Measurements from ENCODE around the gene COL19A1.

COL19A1 gene

GRCh38 chr6:69832558-69832957 is 33.8 kb upstream of the COL19A1 start:
- H3K36me3 ChIP-seq (ENCODE audit: low read depth) = no peaks in the 10 kb centered on the region
- no peak for TF ChIP-seq CTCF (IDR thresholded peaks at IDR 0.05; ENCODE audit: poor library complexity, severe bottlenecking)

GRCh38 chr6:69835414-69836179 is 30.8 kb upstream of the COL19A1 start:
- Histone ChIP-seq H3K36me3 (ENCODE audit: low read depth) (no peaks in the 10 kb centered on the region), H3K9me3 (ENCODE audit: severe bottlenecking) (no peaks in the 10 kb centered on the region), H3K27ac (ENCODE audit: poor library complexity, severe bottlenecking) (no peak overlapping the region), H3K27me3 (ENCODE audit: insufficient read depth, poor library complexity, severe bottlenecking) (peaks cover 25% of the 10 kb centered on the region), H3K4me1 (ENCODE audit: insufficient read depth, poor library complexity, severe bottlenecking) (peaks cover 2% of the 10 kb centered on the region), H3K4me3 (ENCODE audit: severe bottlenecking) (no peak overlapping the region)
- ATAC-seq (ENCODE audit: low read depth) = peak; percentile 68; the same call in 2 of the 3 replicates
- TF ChIP-seq CTCF (IDR thresholded peaks at IDR 0.05; ENCODE audit: poor library complexity, severe bottlenecking) = peak; percentile 84
- DNase-seq (ENCODE audit: low spot score) = no peak

More at GRCh38 chr6:69832558-69832957, 33.8 kb upstream of the COL19A1 start:
- DNase-seq (ENCODE audit: low spot score) = no peak
- no peaks in the 10 kb centered on the region for H3K9me3 ChIP-seq (ENCODE audit: severe bottlenecking)
- H3K4me1 ChIP-seq (ENCODE audit: insufficient read depth, poor library complexity, severe bottlenecking) = peaks cover 2% of the 10 kb centered on the region
- no peak overlapping the region for H3K4me3 ChIP-seq (ENCODE audit: severe bottlenecking)
- ATAC-seq (ENCODE audit: low read depth) = no peak
- H3K27ac ChIP-seq (ENCODE audit: poor library complexity, severe bottlenecking) = no peak overlapping the region
- peaks cover 16% of the 10 kb centered on the region for H3K27me3 ChIP-seq (ENCODE audit: insufficient read depth, poor library complexity, severe bottlenecking)

- DNase-seq (ENCODE audit: low spot score) (no peak), ATAC-seq (ENCODE audit: low read depth) (no peak)
- Histone ChIP-seq H3K27ac (ENCODE audit: poor library complexity, severe bottlenecking) (no peak overlapping the region), H3K4me1 (ENCODE audit: insufficient read depth, poor library complexity, severe bottlenecking) (no peaks in the 10 kb centered on the region), H3K36me3 (ENCODE audit: low read depth) (no peaks in the 10 kb centered on the region), H3K4me3 (ENCODE audit: severe bottlenecking) (no peak overlapping the region), H3K27me3 (ENCODE audit: insufficient read depth, poor library complexity, severe bottlenecking) (peaks cover 42% of the 10 kb centered on the region), H3K9me3 (ENCODE audit: severe bottlenecking) (no peaks in the 10 kb centered on the region)
- no peak for TF ChIP-seq CTCF (IDR thresholded peaks at IDR 0.05; ENCODE audit: poor library complexity, severe bottlenecking)
These were observed 24.5 kb upstream of the COL19A1 start for GRCh38 chr6:69841862-69842261.

- ATAC-seq (ENCODE audit: low read depth) (no peak), DNase-seq (ENCODE audit: low spot score) (no peak)
- no peak for TF ChIP-seq CTCF (IDR thresholded peaks at IDR 0.05; ENCODE audit: poor library complexity, severe bottlenecking)
- no peaks in the 10 kb centered on the region for H3K36me3 ChIP-seq (ENCODE audit: low read depth)
- H3K4me3 ChIP-seq (ENCODE audit: severe bottlenecking) = no peak overlapping the region
- H3K27me3 ChIP-seq (ENCODE audit: insufficient read depth, poor library complexity, severe bottlenecking) = peaks cover 39% of the 10 kb centered on the region
- no peak overlapping the region for H3K27ac ChIP-seq (ENCODE audit: poor library complexity, severe bottlenecking)
- no peaks in the 10 kb centered on the region for H3K4me1 ChIP-seq (ENCODE audit: insufficient read depth, poor library complexity, severe bottlenecking)
- no peaks in the 10 kb centered on the region for H3K9me3 ChIP-seq (ENCODE audit: severe bottlenecking)
These were observed 23.2 kb upstream of the COL19A1 start for GRCh38 chr6:69843189-69843588.

GRCh38 chr6:69846312-69846711 is 20.0 kb upstream of the COL19A1 start:
- DNase-seq (ENCODE audit: low spot score) = no peak
- Histone ChIP-seq H3K27ac (ENCODE audit: poor library complexity, severe bottlenecking) (no peak overlapping the region), H3K4me3 (ENCODE audit: severe bottlenecking) (no peak overlapping the region), H3K4me1 (ENCODE audit: insufficient read depth, poor library complexity, severe bottlenecking) (no peaks in the 10 kb centered on the region), H3K27me3 (ENCODE audit: insufficient read depth, poor library complexity, severe bottlenecking) (peaks cover 33% of the 10 kb centered on the region), H3K9me3 (ENCODE audit: severe bottlenecking) (no peaks in the 10 kb centered on the region), H3K36me3 (ENCODE audit: low read depth) (no peaks in the 10 kb centered on the region)
- ATAC-seq (ENCODE audit: low read depth) = no peak
- no peak for TF ChIP-seq CTCF (IDR thresholded peaks at IDR 0.05; ENCODE audit: poor library complexity, severe bottlenecking)

Data from RWPE2 (cell line).